GM19395 (cell line): ENCODE results near the gene DNASE1.

Experiments
- ATAC-seq: cut with Tn5 transposase; IDR thresholded peaks from one replicate; pipeline ENCODE4 v1.9.1; 2021; ENCODE audit warnings: mild to moderate bottlenecking, moderate library complexity; ENCODE audit not compliant: unreplicated experiment

DNASE1 gene

DNA sequence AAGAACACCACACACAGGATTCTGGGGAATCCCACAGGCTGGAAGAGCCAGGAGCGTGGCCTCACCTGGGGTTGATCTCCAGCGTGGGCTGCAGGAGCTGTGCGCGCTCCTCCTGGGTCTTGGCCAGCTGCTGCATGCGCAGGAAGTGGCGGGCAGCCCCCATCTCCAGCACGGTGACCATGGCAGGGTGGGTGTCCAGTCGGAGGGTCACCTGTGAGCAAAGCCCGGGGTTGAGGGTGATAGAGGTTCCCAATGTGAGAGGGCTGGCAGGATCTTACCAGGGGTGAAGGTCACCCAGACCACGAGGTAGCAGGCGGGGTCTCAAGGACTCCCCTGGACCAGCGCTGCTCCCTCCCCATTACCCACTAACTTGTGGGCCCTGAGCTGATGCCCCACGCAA is 7.4 kb downstream of the DNASE1 start:
- no peak for ATAC-seq

GRCh38 chr16:3662601-3663000 is 8.1 kb downstream of the DNASE1 start:
- ATAC-seq, result no peak

DNA sequence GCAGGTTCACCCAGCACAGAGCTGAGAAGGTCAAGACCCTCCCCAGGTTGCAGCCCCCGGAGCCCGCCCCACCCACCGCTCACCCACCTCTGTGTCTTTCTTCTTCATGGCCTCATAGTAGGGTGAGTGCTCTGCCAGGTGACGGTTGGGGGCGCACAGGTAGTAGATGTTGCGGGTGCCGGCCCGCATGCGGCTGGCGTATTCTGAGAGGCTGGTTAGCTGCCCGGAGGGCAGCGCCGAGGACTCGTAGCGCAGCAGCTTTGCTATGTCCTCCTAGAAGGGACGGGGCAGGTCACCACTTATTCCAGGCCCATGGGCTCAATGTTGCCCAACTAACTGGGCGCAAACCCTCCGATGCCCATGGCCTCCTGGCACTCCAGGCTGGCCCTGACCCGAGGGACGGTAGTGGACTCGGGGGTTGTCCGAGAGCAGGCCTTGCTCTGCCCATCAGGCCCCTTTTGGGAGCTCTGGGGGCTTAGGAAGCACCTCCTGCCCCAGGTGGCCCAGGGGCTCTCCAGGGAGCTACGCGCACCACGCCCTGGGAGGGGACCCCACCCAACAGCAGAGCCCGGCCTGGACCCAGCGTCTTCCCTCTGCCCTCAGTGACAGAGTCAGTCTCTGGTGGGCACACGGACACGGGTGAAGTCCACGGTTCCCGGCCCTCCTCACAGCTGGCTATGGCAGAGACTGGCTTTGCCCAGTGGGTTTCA is 9.9 kb downstream of the DNASE1 start:
- ATAC-seq, result no peak

- no peak for ATAC-seq
Observed at GRCh38 chr16:3665508-3665907, 11.0 kb downstream of the DNASE1 start.

GRCh38 chr16:3668626-3669025 is 14.1 kb downstream of the DNASE1 start:
- ATAC-seq, result no peak

GRCh38 chr16:3669082-3669481 is 14.6 kb downstream of the DNASE1 start:
- ATAC-seq, result no peak

GRCh38 chr16:3670711-3671110 is 16.2 kb downstream of the DNASE1 start:
- no peak for ATAC-seq

GRCh38 chr16:3671424-3671823 is 16.9 kb downstream of the DNASE1 start:
- ATAC-seq, result no peak

DNA sequence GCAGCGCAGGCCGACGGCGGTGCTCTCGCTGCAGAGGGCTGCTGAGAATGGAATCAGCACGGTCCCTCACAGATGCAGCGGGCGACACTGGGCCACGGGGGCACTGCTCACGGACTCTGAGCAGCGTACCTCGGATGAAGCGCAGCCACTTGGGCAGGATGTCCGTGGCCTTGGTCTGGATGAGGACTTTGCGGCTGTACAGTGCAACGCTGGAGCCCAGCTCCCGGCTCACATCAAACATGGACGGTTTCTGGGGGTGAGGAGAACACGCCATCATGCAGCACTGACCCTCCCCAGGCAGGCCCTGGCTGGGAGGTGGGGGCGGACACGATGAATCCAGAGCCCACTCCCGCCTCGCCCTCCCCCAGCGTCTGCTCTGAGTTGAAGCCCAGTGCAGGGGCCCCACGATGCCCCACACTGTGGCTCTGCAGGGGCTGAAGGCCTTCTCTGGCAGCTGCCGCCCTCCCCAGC is 18.1 kb downstream of the DNASE1 start:
- ATAC-seq, result no peak

DNA sequence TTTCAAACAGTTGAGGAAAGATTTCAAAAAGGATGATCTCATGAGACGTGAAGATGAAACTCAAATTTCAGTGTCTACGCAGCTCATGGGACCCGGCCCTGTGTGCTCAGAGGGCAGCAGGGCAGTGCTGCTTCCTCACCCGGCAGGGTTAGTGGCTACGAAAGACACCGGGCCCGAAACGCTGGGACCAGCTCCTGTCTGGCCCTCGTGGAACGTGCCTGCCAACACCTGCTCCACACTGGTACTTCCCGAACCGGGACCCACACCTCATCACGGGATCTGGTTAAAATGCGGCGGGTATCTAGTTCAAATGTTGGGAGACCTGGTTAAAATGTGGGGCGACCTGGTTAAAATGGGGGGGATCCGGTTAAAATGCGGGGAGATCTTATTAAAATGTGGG is 18.7 kb downstream of the DNASE1 start:
- ATAC-seq, result no peak

DNA sequence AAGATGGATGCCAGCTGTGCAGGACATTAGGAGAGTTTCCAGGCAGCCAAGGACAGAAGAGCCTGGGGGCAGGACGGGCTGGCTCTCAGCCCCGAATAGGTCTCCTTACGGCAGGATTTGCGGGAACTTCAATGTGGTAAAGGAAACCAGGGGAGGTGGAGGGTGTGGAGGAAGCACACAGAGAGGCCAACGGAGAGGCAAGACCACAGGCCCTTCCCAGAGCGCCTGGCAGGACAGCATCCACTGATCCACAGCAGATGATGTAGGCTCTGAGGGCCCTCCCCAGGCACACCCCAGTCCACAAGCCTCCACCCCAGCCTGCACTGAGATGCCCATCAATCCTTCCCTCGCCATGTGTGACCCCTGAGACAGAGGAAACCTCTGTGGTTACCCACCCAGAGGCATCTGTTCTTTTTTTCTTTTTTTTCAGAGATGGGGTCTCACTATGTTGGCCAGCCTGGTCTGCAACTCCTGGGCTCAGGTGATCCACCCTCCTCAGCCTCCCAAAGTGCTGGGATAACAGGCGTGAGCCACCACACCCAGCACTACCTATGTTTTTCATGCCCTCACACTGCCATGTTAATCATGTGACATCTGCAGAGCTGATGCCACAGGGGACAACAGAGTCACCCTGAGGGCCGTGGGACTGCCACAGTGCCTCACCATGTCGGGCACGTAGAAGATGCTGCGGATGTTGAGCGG is 19.3 kb downstream of the DNASE1 start:
- ATAC-seq, result no peak

DNA sequence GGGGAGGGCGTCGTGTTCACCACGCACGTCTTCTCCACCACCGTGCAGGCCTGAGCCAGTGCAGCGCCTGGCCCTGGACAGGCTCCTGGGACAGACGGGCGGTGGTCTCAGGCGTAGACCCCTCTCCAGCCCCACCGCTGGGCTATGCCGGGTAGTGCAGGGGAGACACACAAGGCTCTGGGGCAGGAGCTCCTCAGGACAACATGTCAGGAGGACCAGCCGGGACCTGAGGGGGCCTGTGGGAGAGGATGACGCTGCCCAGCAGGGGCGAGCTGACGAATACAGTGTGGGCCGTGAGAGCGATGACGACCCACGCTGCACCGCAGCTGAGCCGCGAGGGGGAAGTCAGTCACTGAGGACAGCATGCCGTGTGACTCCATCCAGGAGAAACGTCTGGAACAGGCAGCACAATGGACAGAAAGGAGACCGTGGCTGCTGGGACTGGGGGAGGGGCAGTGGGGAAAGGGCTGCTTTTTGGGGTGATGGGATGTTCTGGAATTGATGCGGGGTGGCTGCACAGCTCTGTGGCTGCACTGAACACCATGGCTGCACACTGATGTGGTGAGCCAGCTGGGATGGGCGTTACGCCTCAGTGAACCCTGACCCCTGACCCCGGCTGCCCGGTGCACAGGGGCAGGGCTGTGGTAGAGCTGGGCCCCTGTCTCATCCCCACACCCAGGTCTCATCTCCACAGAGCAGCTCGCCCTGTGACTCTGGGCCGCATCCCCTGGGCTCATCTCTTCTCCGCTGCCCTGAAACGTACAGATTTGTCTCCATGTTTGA is 20.2 kb downstream of the DNASE1 start:
- ATAC-seq, result no peak

DNA sequence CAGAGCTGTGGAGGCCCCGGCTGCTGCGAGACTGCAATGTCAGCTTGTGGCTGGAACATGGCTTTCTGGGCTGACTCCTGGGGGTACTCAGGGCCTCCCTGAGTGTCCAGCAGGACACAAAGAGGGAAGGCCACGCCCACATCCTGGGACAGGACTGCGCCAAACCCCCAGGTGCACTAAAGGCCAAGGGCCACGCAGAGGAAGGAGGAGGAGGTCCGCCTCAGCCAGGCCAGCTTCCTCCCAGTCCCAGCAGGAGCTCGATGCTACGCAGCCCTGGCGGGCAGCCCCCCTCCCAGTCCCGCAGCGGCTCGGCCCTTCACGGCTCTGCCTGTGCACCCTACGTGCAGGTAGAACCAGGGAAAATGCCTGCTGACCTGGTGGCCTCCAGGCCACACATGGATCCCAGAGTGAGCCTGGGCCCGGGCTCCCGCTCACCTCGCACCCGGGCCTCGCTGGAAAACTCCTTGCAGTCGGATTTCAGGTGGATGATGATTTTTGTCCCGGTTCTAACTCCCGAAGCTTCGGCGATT is 21.2 kb downstream of the DNASE1 start:
- ATAC-seq, result no peak

- ATAC-seq, result no peak
Observed at GRCh38 chr16:3677994-3678393, 23.5 kb downstream of the DNASE1 start.

DNA sequence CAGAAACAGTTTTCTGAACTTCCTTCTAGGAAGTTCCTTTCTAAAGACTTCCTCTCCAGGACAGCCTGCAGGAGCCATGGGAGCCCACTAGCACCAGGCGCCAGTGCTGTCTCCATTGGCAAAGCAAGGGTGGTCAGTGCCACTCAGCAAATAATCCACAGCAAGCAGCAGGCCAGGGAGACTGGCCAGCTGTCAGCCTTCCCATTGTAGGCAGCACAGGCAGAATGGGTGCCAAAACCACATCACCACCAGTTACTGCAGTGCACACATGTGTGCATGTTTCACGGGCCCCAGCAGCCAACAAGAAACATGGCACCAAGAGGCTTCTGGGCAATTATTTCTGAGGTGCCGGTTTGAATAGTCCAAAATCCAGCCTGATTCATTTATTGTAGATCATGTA is 26.7 kb downstream of the DNASE1 start:
- ATAC-seq, result no peak

DNA sequence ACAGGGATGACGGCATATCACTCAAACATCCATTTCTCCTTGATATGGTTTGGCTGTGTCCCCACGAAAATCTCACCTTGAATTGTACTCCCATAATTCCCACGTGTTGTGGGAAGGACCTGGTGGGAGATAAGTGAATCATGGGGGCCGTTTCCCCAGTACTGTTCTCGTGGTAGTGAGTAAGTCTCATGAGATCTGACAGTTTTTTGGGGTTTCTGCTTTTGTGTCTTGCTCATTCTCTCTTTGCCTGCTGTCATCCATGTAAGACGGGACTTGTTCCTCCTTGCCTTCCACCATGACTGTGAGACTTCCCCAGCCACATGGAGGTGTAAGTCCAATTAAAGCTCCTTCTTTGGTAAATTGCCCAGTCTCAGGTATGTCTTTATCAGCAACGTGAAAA is 32.5 kb downstream of the DNASE1 start:
- ATAC-seq, result no peak

DNA sequence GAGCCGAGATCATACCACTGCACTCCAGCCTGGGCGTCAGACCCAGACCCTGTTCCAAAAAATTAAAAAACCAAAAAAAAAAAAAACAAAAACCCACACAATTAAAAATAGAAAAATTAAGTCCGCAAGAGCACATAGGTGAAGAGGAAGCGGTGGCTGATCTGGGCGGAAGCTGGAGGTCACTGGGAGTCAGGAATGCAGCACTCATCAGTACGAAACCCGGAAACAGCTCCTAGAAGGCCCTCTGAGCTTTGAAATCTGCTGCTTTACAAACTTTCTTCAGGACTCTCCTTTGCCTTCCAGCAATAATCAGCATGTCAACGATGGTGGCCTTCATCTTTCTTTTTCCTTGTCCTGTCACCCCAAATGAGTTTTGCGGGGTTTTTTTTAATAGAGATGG is 33.3 kb downstream of the DNASE1 start:
- ATAC-seq, result no peak

- no peak for ATAC-seq
Observed at GRCh38 chr16:3689731-3690130, 35.2 kb downstream of the DNASE1 start.

- ATAC-seq, result no peak
Observed at GRCh38 chr16:3690470-3690928, 36.0 kb downstream of the DNASE1 start.

DNA sequence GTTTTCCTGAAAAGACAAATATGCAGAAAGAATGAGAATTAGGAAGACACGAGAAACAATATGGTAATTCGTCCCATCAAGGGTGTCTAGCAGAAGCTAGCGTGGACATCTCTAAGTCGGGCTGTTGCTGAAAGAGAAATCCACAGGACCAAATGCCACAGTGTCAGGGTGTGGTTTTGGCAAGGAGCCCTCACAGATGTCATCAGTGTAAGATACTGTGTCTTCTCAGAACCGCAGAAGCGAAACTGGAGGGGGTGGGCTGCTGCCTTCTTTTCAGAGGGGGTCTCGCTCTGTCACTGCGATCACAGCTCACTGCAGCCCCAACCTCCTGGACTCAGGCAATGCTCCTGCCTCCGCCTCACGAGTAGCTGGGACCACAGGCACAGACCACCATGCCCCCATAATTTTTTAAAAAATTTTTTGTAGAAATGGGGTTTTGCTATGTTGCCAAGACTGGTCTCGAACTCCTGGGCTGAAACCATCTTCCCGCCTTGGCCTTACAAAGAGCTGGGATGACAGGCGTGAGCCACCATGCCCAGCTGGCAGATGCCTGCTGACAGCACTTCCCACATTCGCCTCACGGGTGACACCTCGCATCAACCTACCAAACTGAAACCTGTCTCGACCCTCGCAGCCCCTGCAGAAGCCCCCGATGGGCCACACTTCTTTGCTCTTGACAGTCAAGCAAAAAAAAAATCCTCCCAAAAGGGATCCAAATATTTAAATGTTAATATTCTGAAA is 36.7 kb downstream of the DNASE1 start:
- no peak for ATAC-seq

- ATAC-seq, result no peak
Observed at GRCh38 chr16:3691761-3692160, 37.3 kb downstream of the DNASE1 start.
